K562 (cell line): ENCODE measurements around the gene CUL9. TPM values are rescaled to one million over a fixed set of nuclear protein-coding genes. Genes with fewer than 3 reads are reported as not detected.
A peak's percentile ranks its signal among the peaks of the same experiment; 100 is the strongest.

ENCODE experiments used
- ASH1L ChIP-seq: fragments of 450-650 bp; IDR thresholded peaks from 2 replicates; pipeline ENCODE4 v1.6.1; 2018; ENCODE audit warnings: borderline replicate concordance, mild to moderate bottlenecking, low read depth; ENCODE audit not compliant: partially characterized antibody
- BMI1 ChIP-seq: fragments of 150-350 bp; IDR thresholded peaks from 2 replicates; pipeline ENCODE4 v1.6.1; 2014; ENCODE audit warnings: low read length
- ETV1 ChIP-seq: fragments of 450-650 bp; conservative IDR thresholded peaks from 2 replicates; pipeline ENCODE4 v1.6.1; 2016; ENCODE audit warnings: missing genetic modification characterization, control low read depth, low read depth, missing compliant biosample characterization
- GATAD2A ChIP-seq: fragments of 450-650 bp; IDR thresholded peaks from 2 replicates; pipeline ENCODE4 v1.6.1; 2017
- MEF2D ChIP-seq: conservative IDR thresholded peaks from 2 replicates; pipeline ENCODE4 v1.6.1; 2016; ENCODE audit warnings: low read depth, missing genetic modification characterization, missing compliant biosample characterization
- MTA2 ChIP-seq: fragments of 450-650 bp; IDR thresholded peaks from 2 replicates; pipeline ENCODE4 v1.6.1; 2016; ENCODE audit warnings: low read depth
- PHTF2 ChIP-seq: fragments of 250-450 bp; sonication (Bioruptor Pico); IDR thresholded peaks from 2 replicates; pipeline ENCODE4 v1.5.0; 2021; ENCODE audit warnings: mild to moderate bottlenecking
- PPARD ChIP-seq: fragments of 250-450 bp; sonication (Bioruptor Pico); IDR thresholded peaks from 2 replicates; pipeline ENCODE4 v1.8.0; 2022; ENCODE audit warnings: inconsistent platforms, mild to moderate bottlenecking, moderate library complexity
- PRPF4 ChIP-seq: fragments of 200-400 bp; formaldehyde crosslinking; IDR thresholded peaks from one replicate; pipeline ENCODE4 v1.6.1; 2017; ENCODE audit warnings: low read length, low read depth, mild to moderate bottlenecking; ENCODE audit not compliant: insufficient read depth, poor library complexity, severe bottlenecking
- RFX7 ChIP-seq: fragments of 250-450 bp; sonication (Bioruptor Pico); IDR thresholded peaks from 2 replicates; pipeline ENCODE4 v1.5.1; 2021; ENCODE audit warnings: mild to moderate bottlenecking
- SFPQ ChIP-seq: fragments of 200-400 bp; formaldehyde crosslinking; IDR thresholded peaks from 2 replicates; pipeline ENCODE4 v1.6.1; 2017; ENCODE audit warnings: mild to moderate bottlenecking, low read depth, low read length, moderate library complexity
- SIRT6 ChIP-seq: IDR thresholded peaks from one replicate; pipeline ENCODE4 v1.6.1; 2012; ENCODE audit warnings: low read depth, mild to moderate bottlenecking, control low read depth, inconsistent platforms, low read length, moderate library complexity
- SRSF7 ChIP-seq: fragments of 200-400 bp; formaldehyde crosslinking; optimal IDR thresholded peaks from 2 replicates; pipeline ENCODE3; 2017; ENCODE audit warnings: mild to moderate bottlenecking, low read depth, low read length
- STAT5A ChIP-seq: IDR thresholded peaks from 2 replicates; pipeline ENCODE4 v1.6.1; 2012; ENCODE audit warnings: low read length, inconsistent platforms, borderline replicate concordance
- TCF3 ChIP-seq: sonication (generic); formaldehyde crosslinking; IDR thresholded peaks from 2 replicates; pipeline ENCODE4 v1.4.0; 2020; ENCODE audit warnings: mild to moderate bottlenecking, missing genetic modification reagents
- ZC3H4 ChIP-seq: sonication (generic); formaldehyde crosslinking; IDR thresholded peaks from 2 replicates; pipeline ENCODE4 v1.9.0; 2021; ENCODE audit warnings: missing genetic modification reagents, borderline replicate concordance
- ZNF263 ChIP-seq: sonication (generic); formaldehyde crosslinking; IDR thresholded peaks from 2 replicates; pipeline ENCODE4 v1.8.0; 2022; ENCODE audit warnings: mild to moderate bottlenecking, missing genetic modification reagents, borderline replicate concordance
- ZNF586 ChIP-seq: fragments of 450-650 bp; formaldehyde crosslinking; conservative IDR thresholded peaks from 2 replicates; pipeline ENCODE4 v1.4.0; 2020; ENCODE audit warnings: mild to moderate bottlenecking, moderate library complexity
- polyA plus RNA-seq, 8 experiments: library from polyadenylated mRNA; depleted of rRNA in 4 of 8; stranded (reverse) in 5 of 8; unstranded in 3 of 8; fragments of >200 nt; fragmentation: Nextera tagmentation in 2 of 8; fragmentation: Illumina TruSeq in 1 of 8; extraction: Ambion mirVana in 2 of 8; extraction: Trizol in 1 of 8; gene quantifications; 2 replicates each; pipeline versions ENCODE4 v1.2.1 to v1.2.3, GENCODE V29; 2011 to 2014; ENCODE audit warnings: inconsistent platforms in 1 of 8, missing spikeins in 1 of 8
- total RNA-seq, 7 experiments: library from RNA; depleted of rRNA in 6 of 7; stranded (reverse); fragments of >200 nt in 6 of 7; fragmentation: Illumina TruSeq in 2 of 7; extraction: Trizol in 2 of 7; gene quantifications; 2 replicates each; pipeline versions ENCODE4 v1.2.1 to v1.2.3, GENCODE V29; 2011 to 2021; ENCODE audit warnings: low replicate concordance in 1 of 7
- TF ChIP-seq, protein P1 (sequence below): fragments of 450-650 bp; IDR thresholded peaks from 2 replicates; pipeline ENCODE4 v1.6.1; 2016; ENCODE audit warnings: borderline replicate concordance
- TF ChIP-seq, protein P2 (sequence below): fragments of 450-650 bp; formaldehyde crosslinking; IDR thresholded peaks from 2 replicates; pipeline ENCODE4 v1.4.0; 2020; ENCODE audit warnings: mild to moderate bottlenecking, mixed read lengths
- TF ChIP-seq, protein P3 (sequence below): sonication (generic); formaldehyde crosslinking; IDR thresholded peaks from 2 replicates; pipeline ENCODE4 v1.8.0; 2022; ENCODE audit warnings: mild to moderate bottlenecking, missing genetic modification reagents, borderline replicate concordance

Gene CUL9
- total and polyA plus RNA-seq, 9 of the 15 experiments (the other 6 are each of a cell fraction or from before 2014, with no cell fraction given), result 0.50 to 20.7 (median 6.6) TPM

GRCh38 chr6:43231735-43232450, 49.9 kb downstream of the CUL9 start (continued):
- no peak for TF ChIP-seq SRSF7
- TF ChIP-seq, protein P1, sequence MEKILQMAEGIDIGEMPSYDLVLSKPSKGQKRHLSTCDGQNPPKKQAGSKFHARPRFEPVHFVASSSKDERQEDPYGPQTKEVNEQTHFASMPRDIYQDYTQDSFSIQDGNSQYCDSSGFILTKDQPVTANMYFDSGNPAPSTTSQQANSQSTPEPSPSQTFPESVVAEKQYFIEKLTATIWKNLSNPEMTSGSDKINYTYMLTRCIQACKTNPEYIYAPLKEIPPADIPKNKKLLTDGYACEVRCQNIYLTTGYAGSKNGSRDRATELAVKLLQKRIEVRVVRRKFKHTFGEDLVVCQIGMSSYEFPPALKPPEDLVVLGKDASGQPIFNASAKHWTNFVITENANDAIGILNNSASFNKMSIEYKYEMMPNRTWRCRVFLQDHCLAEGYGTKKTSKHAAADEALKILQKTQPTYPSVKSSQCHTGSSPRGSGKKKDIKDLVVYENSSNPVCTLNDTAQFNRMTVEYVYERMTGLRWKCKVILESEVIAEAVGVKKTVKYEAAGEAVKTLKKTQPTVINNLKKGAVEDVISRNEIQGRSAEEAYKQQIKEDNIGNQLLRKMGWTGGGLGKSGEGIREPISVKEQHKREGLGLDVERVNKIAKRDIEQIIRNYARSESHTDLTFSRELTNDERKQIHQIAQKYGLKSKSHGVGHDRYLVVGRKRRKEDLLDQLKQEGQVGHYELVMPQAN, result peak; percentile 60; the same call in 1 of the 2 replicates
- TF ChIP-seq, protein P2, sequence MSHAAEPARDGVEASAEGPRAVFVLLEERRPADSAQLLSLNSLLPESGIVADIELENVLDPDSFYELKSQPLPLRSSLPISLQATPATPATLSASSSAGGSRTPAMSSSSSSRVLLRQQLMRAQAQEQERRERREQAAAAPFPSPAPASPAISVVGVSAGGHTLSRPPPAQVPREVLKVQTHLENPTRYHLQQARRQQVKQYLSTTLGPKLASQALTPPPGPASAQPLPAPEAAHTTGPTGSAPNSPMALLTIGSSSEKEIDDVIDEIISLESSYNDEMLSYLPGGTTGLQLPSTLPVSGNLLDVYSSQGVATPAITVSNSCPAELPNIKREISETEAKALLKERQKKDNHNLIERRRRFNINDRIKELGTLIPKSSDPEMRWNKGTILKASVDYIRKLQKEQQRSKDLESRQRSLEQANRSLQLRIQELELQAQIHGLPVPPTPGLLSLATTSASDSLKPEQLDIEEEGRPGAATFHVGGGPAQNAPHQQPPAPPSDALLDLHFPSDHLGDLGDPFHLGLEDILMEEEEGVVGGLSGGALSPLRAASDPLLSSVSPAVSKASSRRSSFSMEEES, result no peak
- no peak for TF ChIP-seq MEF2D (tag)
- no peak for TF ChIP-seq PPARD (CRISPR knock-in tag)
- no peak for TF ChIP-seq ZNF586
- no peak for TF ChIP-seq SIRT6
- no peak for TF ChIP-seq SFPQ
- TF ChIP-seq PRPF4, result no peak
- TF ChIP-seq ZC3H4 (CRISPR knock-in tag), result no peak
- no peak for TF ChIP-seq TCF3
- peak; percentile 37 for TF ChIP-seq MTA2
- TF ChIP-seq ZNF263 (CRISPR knock-in tag), result no peak
- no peak for TF ChIP-seq PHTF2
- TF ChIP-seq, protein P3, sequence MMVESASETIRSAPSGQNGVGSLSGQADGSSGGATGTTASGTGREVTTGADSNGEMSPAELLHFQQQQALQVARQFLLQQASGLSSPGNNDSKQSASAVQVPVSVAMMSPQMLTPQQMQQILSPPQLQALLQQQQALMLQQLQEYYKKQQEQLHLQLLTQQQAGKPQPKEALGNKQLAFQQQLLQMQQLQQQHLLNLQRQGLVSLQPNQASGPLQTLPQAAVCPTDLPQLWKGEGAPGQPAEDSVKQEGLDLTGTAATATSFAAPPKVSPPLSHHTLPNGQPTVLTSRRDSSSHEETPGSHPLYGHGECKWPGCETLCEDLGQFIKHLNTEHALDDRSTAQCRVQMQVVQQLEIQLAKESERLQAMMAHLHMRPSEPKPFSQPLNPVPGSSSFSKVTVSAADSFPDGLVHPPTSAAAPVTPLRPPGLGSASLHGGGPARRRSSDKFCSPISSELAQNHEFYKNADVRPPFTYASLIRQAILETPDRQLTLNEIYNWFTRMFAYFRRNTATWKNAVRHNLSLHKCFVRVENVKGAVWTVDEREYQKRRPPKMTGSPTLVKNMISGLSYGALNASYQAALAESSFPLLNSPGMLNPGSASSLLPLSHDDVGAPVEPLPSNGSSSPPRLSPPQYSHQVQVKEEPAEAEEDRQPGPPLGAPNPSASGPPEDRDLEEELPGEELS (CRISPR knock-in tag), result no peak
- no peak for TF ChIP-seq RFX7
- peak; percentile 46 for TF ChIP-seq ASH1L
- no peak for TF ChIP-seq BMI1
- no peak for TF ChIP-seq ETV1 (tag)
- no peak for TF ChIP-seq STAT5A
- TF ChIP-seq GATAD2A, result peak; percentile 87
